ENCODE data around the gene CNIH4.
"Not testable (repeated sequence)": the region's sequence is repeated elsewhere in the genome, so short reads cannot be mapped to it uniquely, and the experiment has no call there.

Gene CNIH4

GRCh38 chr1:224356685-224357625, at the start of gene CNIH4:
Gene CNIH4 (plus strand): TSS chr1:224356879. CDS start chr1:224356925, 46 bp downstream.
- DNase-seq, result no peak

GRCh38 chr1:224308064-224308463, 48.6 kb upstream of the CNIH4 start:
- DNase-seq, result no peak

- not testable (repeated sequence) for DNase-seq
Measured at GRCh38 chr1:224311503-224311902, 45.2 kb upstream of the CNIH4 start.

- no peak for DNase-seq
Measured at GRCh38 chr1:224312025-224312424, 44.7 kb upstream of the CNIH4 start.

- DNase-seq, result no peak
Measured at GRCh38 chr1:224317383-224318045, 39.2 kb upstream of the CNIH4 start.

- no peak for DNase-seq
Measured at GRCh38 chr1:224321706-224322105, 35.0 kb upstream of the CNIH4 start.

- DNase-seq, result no peak
Measured at GRCh38 chr1:224325959-224326358, 30.7 kb upstream of the CNIH4 start.

GRCh38 chr1:224328644-224329043, 28.0 kb upstream of the CNIH4 start:
- DNase-seq, result no peak

GRCh38 chr1:224329484-224329841, 27.2 kb upstream of the CNIH4 start:
- no peak for DNase-seq

GRCh38 chr1:224329842-224330753, 26.6 kb upstream of the CNIH4 start, which contains the start of gene NVL:
Gene NVL (minus strand): TSS chr1:224330172. CDS start chr1:224330127, 45 bp downstream.
- DNase-seq, result peak; percentile 13

GRCh38 chr1:224331326-224331725, 25.4 kb upstream of the CNIH4 start:
- DNase-seq, result no peak

- DNase-seq, result no peak
Measured at GRCh38 chr1:224331824-224332223, 24.9 kb upstream of the CNIH4 start.

GRCh38 chr1:224333309-224333926, 23.3 kb upstream of the CNIH4 start:
- no peak for DNase-seq

- no peak for DNase-seq
Measured at GRCh38 chr1:224333939-224334786, 22.5 kb upstream of the CNIH4 start.

- no peak for DNase-seq
Measured at GRCh38 chr1:224338150-224338838, 18.4 kb upstream of the CNIH4 start.

GRCh38 chr1:224339442-224340033, 17.1 kb upstream of the CNIH4 start:
- DNase-seq, result no peak

- not testable (repeated sequence) for DNase-seq
Measured at GRCh38 chr1:224340453-224341384, 16.0 kb upstream of the CNIH4 start.

GRCh38 chr1:224343679-224344078, 13.0 kb upstream of the CNIH4 start:
- DNase-seq, result no peak

GRCh38 chr1:224348137-224348536, 8.5 kb upstream of the CNIH4 start:
- no peak for DNase-seq
